ENCODE measurements around the gene S1PR4. TPM values are rescaled to one million over a fixed set of nuclear protein-coding genes. Genes with fewer than 3 reads are reported as not detected.
A peak's percentile ranks its signal among the peaks of the same experiment; 100 is the strongest.

Gene S1PR4
- total and polyA plus RNA-seq, 2 of the 8 experiments (the other 6 are each of a cell fraction or from before 2014, with no cell fraction given), result not detected

DNA sequence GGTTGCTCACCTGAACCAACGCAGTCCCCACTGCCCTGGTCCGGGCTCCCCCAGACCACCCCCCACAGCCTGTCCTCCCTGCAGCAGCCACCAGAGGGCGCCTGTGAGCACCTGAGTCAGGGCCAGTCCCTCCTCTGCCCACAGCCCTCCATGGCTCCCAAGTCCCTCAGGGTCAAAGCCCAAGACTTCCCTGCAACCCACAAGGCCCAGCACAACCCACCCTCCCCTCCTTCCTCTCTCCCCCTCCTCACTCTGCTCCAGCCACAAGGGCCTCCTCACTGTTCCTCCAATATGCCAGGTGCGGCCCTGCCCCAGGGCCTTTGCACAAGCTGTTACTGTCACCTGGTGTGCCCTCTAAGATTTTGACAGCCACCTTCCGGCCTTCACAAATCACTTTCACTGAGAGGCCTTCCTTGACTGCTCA, 31.9 kb upstream of the S1PR4 start:
- POLR2A ChIA-PET (ENCODE audit: partially characterized antibody), result no interaction called here
- Histone ChIP-seq H2BK15ac (ENCODE audit: low read length) (no peak overlapping the region), H2AK5ac (ENCODE audit: low read depth, low read length) (no peak overlapping the region), H3K4me3 (ENCODE audit: extremely low read depth in 1 of 4, insufficient read depth in 2 of 4, low read depth in 3 of 4, low read length in 4 of 4) (no peak overlapping the region), H3K9ac (replicated peaks in 1 of 4; ENCODE audit: extremely low read depth in 1 of 4, low read depth in 3 of 4, low read length in 3 of 4) (no peak overlapping the region), H3K79me1 (ENCODE audit: low read depth, low read length) (no peaks in the 10 kb centered on the region), H4K20me1 (replicated peaks in 1 of 2; ENCODE audit: control insufficient read depth in 1 of 2, insufficient read depth in 2 of 2, low read length in 2 of 2) (peaks cover 0 to 3% of the 10 kb centered on the region in 2 experiments), H3K79me2 (ENCODE audit: control insufficient read depth in 1 of 2, insufficient read depth in 2 of 2, low read length in 2 of 2) (no peaks in the 10 kb centered on the region), H2BK12ac (ENCODE audit: low read depth, low read length) (no peak overlapping the region), H3K4me1 (replicated peaks in 1 of 4; ENCODE audit: control insufficient read depth in 3 of 4, insufficient read depth in 4 of 4, low read length in 3 of 4) (peaks cover 0 to 5% (median 2%) of the 10 kb centered on the region in 4 experiments; a peak in 1 of 7 replicates), H4K91ac (replicated peaks; ENCODE audit: insufficient read length, low read length) (no peak overlapping the region), H2BK20ac (ENCODE audit: low read length) (no peak overlapping the region), H3K18ac (ENCODE audit: extremely low read depth, low read length) (no peak overlapping the region), H3K23ac (ENCODE audit: insufficient read length) (no peak overlapping the region), H3K27ac (ENCODE audit: low read depth, low read length) (no peak overlapping the region), H3K36me3 (ENCODE audit: control insufficient read depth in 2 of 4, insufficient read depth in 4 of 4, low read length in 3 of 4) (no peaks in the 10 kb centered on the region), H2BK120ac (replicated peaks; ENCODE audit: low read depth, low read length) (no peak overlapping the region), H3K4me2 (ENCODE audit: insufficient read depth in 1 of 2, low read depth in 2 of 2, low read length in 2 of 2) (no peak overlapping the region), H3K14ac (ENCODE audit: insufficient read length) (no peak overlapping the region), H3K23me2 (ENCODE audit: low read depth, low read length) (no peaks in the 10 kb centered on the region), H3K4ac (replicated peaks; ENCODE audit: insufficient read length, low read depth, low read length) (no peak overlapping the region), H3K56ac (replicated peaks; ENCODE audit: insufficient read length, low read depth, low read length) (no peak overlapping the region), H2AFZ (ENCODE audit: low read length) (no peak overlapping the region), H3K27me3 (replicated peaks in 1 of 4; ENCODE audit: control insufficient read depth in 3 of 4, extremely low read depth in 1 of 4, insufficient read depth in 3 of 4, low read length in 3 of 4) (no peaks in the 10 kb centered on the region; a peak in 1 of 7 replicates), H4K8ac (ENCODE audit: extremely low read depth, insufficient read depth, low read length) (no peak overlapping the region), H3K9me3 (ENCODE audit: insufficient read depth in 2 of 2, low read depth in 1 of 2, low read length in 1 of 2) (no peaks in the 10 kb centered on the region), H4K5ac (ENCODE audit: insufficient read length, low read depth, low read length) (no peak overlapping the region), H2BK5ac (ENCODE audit: low read depth, low read length) (no peak overlapping the region)
- CTCF ChIA-PET (ENCODE audit: partially characterized antibody), result interaction anchor here (0.6 to 12.0 kb wide), 16 partner anchors 8 to 812 kb away, joined by 3 to 166 read pairs (median 4); no protein-coding TSS in a partner anchor
- FAIRE-seq (no peak), DNase-seq (ENCODE audit: low read depth in 1 of 2, low spot score in 2 of 2) (peak in 1 of 2 experiments; percentile 96)
- WGBS, 2 experiments (ENCODE audit: extremely low coverage in 1 of 2, insufficient coverage in 1 of 2, insufficient read length in 1 of 2, insufficient replicate concordance in 2 of 2, low coverage in 1 of 2, low lambda C conversion rate in 2 of 2, missing lambda C conversion rate in 1 of 2), result 88% methylated on average over 2 of the region's 5 CpGs; no CpG with 5 or more reads in 1 of the 2 experiments
- TF ChIP-seq PHF8 (conservative IDR thresholded peaks at IDR 0.05; ENCODE audit: low read depth, low read length), result no peak
- no peak for TF ChIP-seq YY1 (IDR thresholded peaks at IDR 0.05; ENCODE audit: low read depth, low read length)
- TF ChIP-seq JUN (IDR thresholded peaks at IDR 0.05; ENCODE audit: low read depth, low read length), result no peak
- TF ChIP-seq CHD1 (IDR thresholded peaks at IDR 0.05; ENCODE audit: low read depth, low read length), result no peak
- TF ChIP-seq EZH2 (IDR thresholded peaks at IDR 0.05; ENCODE audit: low read depth, low read length, severe bottlenecking), result no peak
- no peak for TF ChIP-seq KDM5A (IDR thresholded peaks at IDR 0.05; ENCODE audit: low read length)
- TF ChIP-seq EGR1 (IDR thresholded peaks at IDR 0.05; ENCODE audit: borderline replicate concordance, low read depth, low read length), result no peak
- TF ChIP-seq, protein P1, sequence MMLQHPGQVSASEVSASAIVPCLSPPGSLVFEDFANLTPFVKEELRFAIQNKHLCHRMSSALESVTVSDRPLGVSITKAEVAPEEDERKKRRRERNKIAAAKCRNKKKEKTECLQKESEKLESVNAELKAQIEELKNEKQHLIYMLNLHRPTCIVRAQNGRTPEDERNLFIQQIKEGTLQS (IDR thresholded peaks at IDR 0.05; ENCODE audit: insufficient read depth, low read depth, low read length), result no peak
- TF ChIP-seq GTF2F1 (IDR thresholded peaks at IDR 0.05; ENCODE audit: borderline replicate concordance, low read depth, low read length), result no peak
- TF ChIP-seq, protein P2, sequence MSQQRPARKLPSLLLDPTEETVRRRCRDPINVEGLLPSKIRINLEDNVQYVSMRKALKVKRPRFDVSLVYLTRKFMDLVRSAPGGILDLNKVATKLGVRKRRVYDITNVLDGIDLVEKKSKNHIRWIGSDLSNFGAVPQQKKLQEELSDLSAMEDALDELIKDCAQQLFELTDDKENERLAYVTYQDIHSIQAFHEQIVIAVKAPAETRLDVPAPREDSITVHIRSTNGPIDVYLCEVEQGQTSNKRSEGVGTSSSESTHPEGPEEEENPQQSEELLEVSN (IDR thresholded peaks at IDR 0.05), result no peak
- no peak for TF ChIP-seq SIN3A (conservative IDR thresholded peaks at IDR 0.05 in 1 of 2, IDR thresholded peaks at IDR 0.05 in 1 of 2; ENCODE audit: low read depth in 1 of 2, low read length in 2 of 2)
- TF ChIP-seq ASH2L (IDR thresholded peaks at IDR 0.05; ENCODE audit: low read length), result no peak
- TF ChIP-seq SIRT6 (IDR thresholded peaks at IDR 0.05; ENCODE audit: low read length), result no peak
